MG63 (cell line): ENCODE measurements around the gene CADM4. TPM values are rescaled to one million over a fixed set of nuclear protein-coding genes. Genes with fewer than 3 reads are reported as not detected.
A peak's percentile ranks its signal among the peaks of the same experiment; 100 is the strongest.

Source experiments
- DNase-seq: peaks from one replicate; pipeline ENCODE4 v3.0.0-alpha.2; 2020
- H3K27me3 ChIP-seq: fragments of 250-450 bp; sonication (Bioruptor Pico); 2 replicates; pipeline ENCODE4 v1.5.1; 2020; ENCODE audit warnings: mild to moderate bottlenecking, moderate library complexity
- H3K36me3 ChIP-seq: fragments of 250-450 bp; sonication (Bioruptor Pico); 2 replicates; pipeline ENCODE4 v1.5.1; 2020; ENCODE audit warnings: mild to moderate bottlenecking, moderate library complexity
- H3K4me3 ChIP-seq: fragments of 250-450 bp; sonication (Bioruptor Pico); 2 replicates; pipeline ENCODE4 v1.5.1; 2020; ENCODE audit warnings: mild to moderate bottlenecking, moderate library complexity
- H3K9me3 ChIP-seq: fragments of 250-450 bp; sonication (Bioruptor Pico); 2 replicates; pipeline ENCODE4 v1.5.1; 2020; ENCODE audit warnings: mild to moderate bottlenecking, moderate library complexity
- total RNA-seq: library from RNA; depleted of rRNA; stranded (reverse); fragments of >200 nt; shearing (Covaris generic); gene quantifications from 2 replicates; pipeline ENCODE4 v1.2.3, GENCODE V29; 2014; ENCODE audit warnings: low replicate concordance

Gene CADM4
- total RNA-seq, 1 experiment from 2014 or later: 3.0 TPM

DNA sequence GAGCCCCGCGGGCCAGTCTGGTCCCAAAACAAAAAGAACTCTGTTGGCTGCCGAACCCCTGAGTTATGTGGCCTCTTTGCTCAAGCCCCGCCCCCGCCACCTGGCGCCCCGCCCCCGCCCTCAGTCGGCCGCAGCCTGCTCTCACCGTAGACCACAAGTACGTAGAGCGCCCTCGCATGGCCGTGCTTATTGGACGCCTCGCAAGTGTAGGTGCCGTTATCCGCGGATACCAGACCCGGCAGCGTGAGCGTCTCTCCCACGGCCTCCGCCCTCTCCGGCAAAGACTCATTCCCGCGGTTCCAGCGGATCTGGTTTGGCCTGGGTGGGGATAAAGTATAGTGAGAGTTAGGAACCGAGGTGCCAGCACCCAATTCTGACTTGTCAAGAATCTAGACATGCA is 14.7 kb downstream of the CADM4 start:
- peak; percentile 43 for DNase-seq
- no peaks in the 10 kb centered on the region; the same call in 1 of the 2 replicates for H3K27me3 ChIP-seq
- no peaks in the 10 kb centered on the region for H3K9me3 ChIP-seq
- H3K4me3 ChIP-seq: no peak overlapping the region
- H3K36me3 ChIP-seq: no peaks in the 10 kb centered on the region

DNA sequence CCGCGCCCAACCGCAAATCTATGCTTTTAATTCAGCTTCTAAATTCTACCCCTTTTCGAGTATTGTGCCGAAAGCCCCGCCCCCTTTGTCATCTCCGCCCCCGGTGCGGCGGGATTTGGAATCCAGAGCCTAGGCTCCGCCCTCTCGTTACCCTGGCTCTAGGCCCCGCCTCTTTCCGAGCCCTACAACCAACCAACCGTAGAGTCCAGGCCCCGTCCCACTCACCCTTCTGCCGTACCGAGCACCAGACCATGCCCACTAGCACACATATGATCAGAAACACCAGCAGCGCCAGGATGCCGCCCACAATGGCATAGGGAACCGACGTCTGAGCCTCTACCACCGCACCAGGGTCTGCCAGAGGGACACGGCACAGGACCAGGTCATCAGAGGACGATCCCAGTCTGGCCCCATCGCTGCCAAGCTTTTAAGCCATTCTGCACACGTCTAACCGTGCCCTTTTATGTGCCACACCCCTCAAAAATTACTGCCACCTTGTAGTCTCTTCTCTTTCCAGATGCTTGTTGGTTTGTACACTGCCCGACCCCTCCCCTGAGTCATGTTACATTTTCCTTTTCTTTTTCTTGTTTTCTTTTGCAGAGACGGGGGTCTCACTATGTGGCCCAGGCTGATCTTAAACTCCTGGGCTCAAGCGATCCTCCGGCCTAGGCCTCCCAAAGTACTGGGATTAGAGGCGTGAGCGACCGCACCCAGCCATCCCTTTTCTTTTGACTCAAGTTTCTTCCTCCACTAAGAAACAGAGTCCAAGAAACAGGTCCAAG is 15.6 kb downstream of the CADM4 start:
- Histone ChIP-seq H3K27me3 (no peaks in the 10 kb centered on the region; the same call in 1 of the 2 replicates), H3K9me3 (no peaks in the 10 kb centered on the region), H3K36me3 (no peaks in the 10 kb centered on the region), H3K4me3 (no peak overlapping the region)
- peak; percentile 40 for DNase-seq

DNA sequence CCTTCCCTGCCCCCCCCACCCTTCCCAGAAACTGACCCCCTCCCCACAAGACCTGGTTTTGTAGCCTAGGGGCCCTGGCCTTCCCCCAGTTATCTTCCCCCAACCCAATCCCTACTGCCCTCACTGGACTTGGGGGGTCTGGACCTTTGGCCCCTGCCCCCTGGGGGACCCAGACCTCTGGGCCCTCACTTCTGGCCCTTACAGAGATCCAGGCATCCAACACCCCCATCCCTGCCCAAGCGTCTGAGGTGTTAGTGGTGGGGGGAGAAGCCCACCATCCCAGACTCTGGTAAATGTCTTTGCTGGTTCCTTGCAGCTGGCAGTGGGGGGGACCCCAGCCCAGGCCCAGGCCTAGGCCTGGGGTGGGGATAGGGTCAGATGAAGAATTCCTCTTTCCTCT is 16.7 kb downstream of the CADM4 start:
- H3K4me3 ChIP-seq: no peak overlapping the region
- H3K36me3 ChIP-seq: no peaks in the 10 kb centered on the region
- H3K27me3 ChIP-seq: no peaks in the 10 kb centered on the region; the same call in 1 of the 2 replicates
- DNase-seq: no peak
- H3K9me3 ChIP-seq: no peaks in the 10 kb centered on the region

DNA sequence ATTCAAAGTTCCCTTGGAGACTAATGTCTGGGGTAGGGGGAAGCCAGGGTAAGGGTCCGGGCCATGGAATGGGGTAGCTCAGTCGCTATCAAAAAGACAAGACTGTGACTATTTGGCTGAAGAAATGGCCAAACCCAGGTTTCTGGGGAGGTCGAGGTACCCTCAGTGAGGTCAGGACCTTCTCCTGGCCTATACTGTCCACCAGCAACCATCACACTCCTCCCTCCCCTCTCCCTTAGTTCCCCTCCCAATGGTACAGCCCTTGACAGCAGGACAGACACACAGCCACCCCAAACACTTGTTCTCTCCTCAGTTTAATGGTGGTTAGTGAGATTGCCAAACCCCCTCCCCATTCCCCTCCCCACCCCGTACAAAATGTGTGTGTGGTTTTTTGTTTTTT is 17.6 kb downstream of the CADM4 start:
- Histone ChIP-seq H3K27me3 (no peaks in the 10 kb centered on the region; the same call in 1 of the 2 replicates), H3K9me3 (no peaks in the 10 kb centered on the region), H3K36me3 (no peaks in the 10 kb centered on the region), H3K4me3 (no peak overlapping the region)
- no peak for DNase-seq

DNA sequence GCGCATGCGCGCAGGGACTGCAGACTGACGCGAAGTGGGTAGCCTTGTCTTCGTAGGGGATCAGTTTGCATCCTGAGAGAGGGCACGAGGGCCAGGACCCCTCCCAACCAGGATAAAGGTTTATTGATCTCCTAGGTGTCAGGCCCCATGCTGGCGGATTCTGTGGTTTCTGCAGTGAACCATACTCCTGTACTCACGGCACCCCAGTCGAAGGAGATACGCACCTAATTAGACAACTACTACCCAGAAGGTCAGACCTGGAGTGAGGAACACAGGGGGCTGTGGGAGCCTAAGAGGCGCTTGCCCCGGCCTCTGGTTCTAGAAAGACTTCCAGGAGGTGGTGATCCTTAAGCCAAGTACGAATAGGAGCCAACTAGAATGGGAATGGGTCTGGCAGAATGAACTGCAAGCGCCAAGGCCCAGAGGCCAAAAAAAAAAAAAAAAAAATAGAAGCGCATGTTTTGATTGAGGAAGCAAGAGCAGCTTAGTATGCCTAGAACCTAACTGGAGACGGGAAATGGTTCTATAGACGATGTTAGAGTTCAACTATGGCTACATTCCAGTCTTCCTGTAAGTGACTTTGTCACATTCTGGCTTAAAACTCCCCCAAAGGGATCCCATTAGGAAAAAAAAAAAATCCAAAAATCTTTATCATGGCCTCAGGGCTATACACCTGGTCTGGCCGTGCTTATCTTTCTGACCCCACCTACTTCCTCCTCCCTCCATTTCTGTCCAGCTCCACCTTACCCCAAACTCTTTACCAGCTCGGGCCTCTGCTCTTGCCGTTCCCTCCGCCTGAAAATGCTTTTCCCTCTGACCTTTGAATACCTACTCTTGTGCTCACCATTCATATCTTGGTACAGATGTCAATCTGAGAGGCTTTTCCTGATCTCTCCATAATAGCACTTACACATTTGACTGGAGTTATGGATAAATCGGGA is 19.3 kb downstream of the CADM4 start:
- Histone ChIP-seq H3K36me3 (no peaks in the 10 kb centered on the region), H3K4me3 (peak overlapping the region; percentile 72), H3K27me3 (no peaks in the 10 kb centered on the region), H3K9me3 (no peaks in the 10 kb centered on the region)
- no peak for DNase-seq

DNA sequence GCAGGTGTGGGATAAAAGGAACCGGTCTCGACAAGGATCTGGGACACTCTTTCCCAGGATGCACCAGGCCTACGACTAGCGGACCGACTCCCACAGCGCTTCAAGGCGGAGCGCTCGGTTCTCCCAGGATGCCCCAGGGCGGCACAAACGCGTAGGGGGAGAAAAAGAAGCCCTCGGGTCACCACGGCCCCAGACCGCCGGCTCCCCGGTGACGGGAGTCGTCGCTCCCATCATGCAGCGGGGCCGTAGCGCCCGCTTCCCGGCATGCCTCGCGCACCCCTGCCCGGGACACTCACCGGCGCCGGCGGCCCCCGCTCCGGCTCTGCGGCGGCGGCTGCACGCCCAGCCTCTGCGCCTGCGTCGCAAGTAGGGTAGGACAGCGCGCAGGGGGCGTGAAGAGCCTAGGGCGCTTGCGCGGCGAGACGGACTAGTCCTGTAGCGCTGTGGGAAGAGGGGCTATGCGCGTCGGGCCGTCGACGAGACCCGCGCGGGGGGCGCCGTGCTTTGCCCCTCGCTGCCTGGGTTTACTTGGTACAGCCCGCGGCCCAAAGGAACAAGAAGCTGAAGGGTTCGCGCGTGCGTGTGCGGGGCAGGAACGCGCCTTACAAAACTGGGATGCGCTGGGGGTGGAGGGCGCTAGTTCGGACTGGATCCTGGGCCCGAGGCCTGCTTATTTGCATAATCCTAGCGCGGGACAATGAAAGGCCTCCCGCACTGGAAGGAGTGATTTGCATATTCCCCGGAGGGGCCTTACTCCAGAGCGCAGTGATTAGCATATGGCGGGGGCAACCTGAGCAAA is 20.2 kb downstream of the CADM4 start, which contains the start of gene ZNF428:
Gene ZNF428, minus strand, starts transcription at position 368 of the 799 bp plus-strand sequence. CDS start 5,325 bp downstream, outside the sequence.
- Histone ChIP-seq H3K27me3 (no peaks in the 10 kb centered on the region), H3K4me3 (peak within 1 kb of the TSS; percentile 72), H3K36me3 (no peaks in the 10 kb centered on the region; the same call in 1 of the 2 replicates), H3K9me3 (no peaks in the 10 kb centered on the region)
- peak; percentile 90 for DNase-seq

DNA sequence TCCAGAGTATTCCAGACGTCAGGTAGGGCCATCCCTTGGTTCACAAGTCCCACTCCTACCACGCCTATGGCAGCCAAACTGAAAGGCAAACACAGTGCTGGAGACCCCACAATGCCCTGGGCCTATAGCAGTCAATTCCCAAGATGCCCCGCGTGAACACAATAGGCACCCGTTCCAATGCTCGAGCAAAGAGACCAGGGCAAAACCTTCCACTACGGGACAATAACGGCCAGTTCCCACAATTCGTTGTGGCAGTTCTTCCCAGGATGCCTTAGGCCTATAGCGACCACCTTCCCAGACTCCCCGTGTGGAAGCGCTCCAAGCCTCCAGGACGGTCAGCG is 20.8 kb downstream of the CADM4 start:
- H3K4me3 ChIP-seq: peak overlapping the region; percentile 72
- peak; percentile 50 for DNase-seq
- H3K9me3 ChIP-seq: no peaks in the 10 kb centered on the region

DNA sequence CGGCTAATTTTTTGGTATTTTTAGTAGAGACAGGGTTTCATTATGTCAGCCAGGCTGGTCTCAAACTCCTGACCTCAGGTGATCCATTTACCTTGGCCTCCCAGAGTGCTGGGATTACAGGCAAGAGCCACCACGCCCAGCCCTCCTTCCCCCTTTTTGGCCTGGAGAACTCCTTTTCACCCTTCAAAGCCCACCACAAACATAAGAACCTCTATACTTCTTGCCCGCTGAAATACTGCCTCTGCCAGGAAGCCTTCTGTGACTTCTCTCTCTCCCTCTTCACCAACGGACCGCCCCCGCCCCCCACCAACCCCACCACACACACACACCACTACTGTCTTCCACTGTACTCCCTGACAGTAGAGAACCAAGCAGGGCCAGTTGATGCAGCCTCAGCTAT is 22.7 kb downstream of the CADM4 start:
- DNase-seq: no peak
- H3K36me3 ChIP-seq: peaks cover 18% of the 10 kb centered on the region
- no peaks in the 10 kb centered on the region for H3K9me3 ChIP-seq

More for the DNA sequence above, 20.8 kb downstream of the CADM4 start:
- Histone ChIP-seq H3K36me3 (peaks cover 3% of the 10 kb centered on the region; the same call in 1 of the 2 replicates), H3K27me3 (no peaks in the 10 kb centered on the region)

DNA sequence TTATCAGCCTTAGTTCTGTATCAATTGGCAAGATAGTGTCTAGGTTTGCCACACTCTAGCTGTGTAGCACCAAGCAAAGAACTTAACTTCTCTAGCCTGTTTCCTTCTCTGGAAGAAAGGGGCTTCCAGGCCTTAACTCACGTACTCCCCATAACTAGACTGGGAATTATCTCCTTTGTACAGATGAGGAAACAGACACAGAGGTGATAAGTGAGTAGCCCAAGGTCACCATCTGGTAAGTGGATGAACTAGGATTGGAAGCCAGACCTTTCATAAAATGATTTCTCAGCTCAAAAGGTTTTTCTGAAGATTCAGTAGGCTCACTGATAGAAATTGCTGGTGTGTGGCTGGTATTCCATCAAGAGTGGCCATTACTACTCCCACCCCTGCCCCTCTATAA is 23.3 kb downstream of the CADM4 start:
- Histone ChIP-seq H3K9me3 (no peaks in the 10 kb centered on the region), H3K36me3 (peaks cover 23% of the 10 kb centered on the region), H3K4me3 (no peak overlapping the region), H3K27me3 (no peaks in the 10 kb centered on the region)
- no peak for DNase-seq

More for the DNA sequence above, 22.7 kb downstream of the CADM4 start:
- Histone ChIP-seq H3K27me3 (no peaks in the 10 kb centered on the region), H3K4me3 (no peak overlapping the region)

DNA sequence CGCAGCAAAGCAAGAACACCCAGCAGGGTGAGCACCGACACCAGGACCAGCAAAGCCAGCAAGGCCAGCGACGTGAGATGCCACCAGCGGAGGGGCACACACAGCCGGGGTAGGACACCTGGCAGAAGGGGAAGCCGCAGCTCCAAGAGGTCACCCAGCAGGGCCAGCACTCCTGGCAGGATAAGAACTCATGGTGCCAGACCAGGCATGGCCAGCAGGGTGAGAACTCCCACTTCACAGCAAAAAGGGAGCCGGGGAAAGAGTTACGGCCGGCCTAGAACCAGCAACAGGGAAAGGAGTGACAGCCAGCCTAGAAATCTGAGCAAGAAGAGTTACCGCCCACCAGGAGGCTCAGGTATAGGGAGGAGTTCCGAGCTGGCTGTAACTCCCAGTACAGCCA is 27.3 kb downstream of the CADM4 start:
- no peak for DNase-seq
- H3K4me3 ChIP-seq: no peak overlapping the region
- no peaks in the 10 kb centered on the region for H3K27me3 ChIP-seq
- no peaks in the 10 kb centered on the region for H3K9me3 ChIP-seq
- H3K36me3 ChIP-seq: peaks cover 31% of the 10 kb centered on the region

DNA sequence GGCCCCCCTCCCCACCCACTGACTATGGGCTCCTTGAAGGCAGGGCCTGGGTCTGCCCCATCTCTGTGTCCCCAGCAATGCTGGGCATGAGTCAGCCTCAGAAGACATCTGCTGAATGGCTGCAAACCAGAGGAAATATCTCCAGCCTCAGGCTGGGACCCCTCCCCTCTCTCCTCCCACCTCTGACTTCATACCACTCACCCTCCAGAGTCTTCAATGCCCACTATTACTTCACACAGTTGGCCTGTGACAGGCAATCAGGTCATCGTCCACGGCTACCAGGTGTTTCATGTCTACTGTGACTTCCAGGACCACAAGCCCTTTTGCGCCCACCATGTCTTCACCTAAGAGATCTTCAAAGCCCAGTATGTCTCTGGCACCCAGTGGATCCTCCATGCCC is 27.9 kb downstream of the CADM4 start, which contains the start of gene SRRM5:
Gene SRRM5, plus strand, starts transcription at position 301 of the 400 bp plus-strand sequence. Its CDS starts 34 bp downstream, at position 335.
- no peak within 1 kb of the TSS for H3K4me3 ChIP-seq
- no peak for DNase-seq
- no peaks in the 10 kb centered on the region for H3K9me3 ChIP-seq
- no peaks in the 10 kb centered on the region for H3K27me3 ChIP-seq
- peaks cover 31% of the 10 kb centered on the region for H3K36me3 ChIP-seq

DNA sequence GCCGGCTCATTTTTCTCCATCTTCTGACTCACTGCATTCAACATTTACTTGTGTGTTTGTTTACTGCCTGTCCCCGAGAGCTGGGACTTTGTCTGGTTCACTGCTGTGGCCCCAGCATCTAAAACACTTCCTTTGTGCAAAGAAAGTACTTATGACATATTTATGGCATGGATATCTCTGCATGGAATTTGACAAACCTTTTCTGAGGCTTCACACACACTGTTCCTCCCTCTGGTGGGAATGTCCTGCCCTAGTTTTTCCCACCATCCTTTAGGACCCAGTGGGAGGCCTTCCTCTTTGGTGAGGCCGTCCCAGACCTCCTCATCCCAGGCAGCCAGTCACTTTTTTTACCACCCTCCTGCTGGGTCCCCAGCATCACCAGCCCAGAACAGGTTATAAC is 29.2 kb downstream of the CADM4 start:
- Histone ChIP-seq H3K36me3 (peaks cover 31% of the 10 kb centered on the region), H3K9me3 (no peaks in the 10 kb centered on the region), H3K27me3 (no peaks in the 10 kb centered on the region), H3K4me3 (no peak overlapping the region)
- DNase-seq: no peak

DNA sequence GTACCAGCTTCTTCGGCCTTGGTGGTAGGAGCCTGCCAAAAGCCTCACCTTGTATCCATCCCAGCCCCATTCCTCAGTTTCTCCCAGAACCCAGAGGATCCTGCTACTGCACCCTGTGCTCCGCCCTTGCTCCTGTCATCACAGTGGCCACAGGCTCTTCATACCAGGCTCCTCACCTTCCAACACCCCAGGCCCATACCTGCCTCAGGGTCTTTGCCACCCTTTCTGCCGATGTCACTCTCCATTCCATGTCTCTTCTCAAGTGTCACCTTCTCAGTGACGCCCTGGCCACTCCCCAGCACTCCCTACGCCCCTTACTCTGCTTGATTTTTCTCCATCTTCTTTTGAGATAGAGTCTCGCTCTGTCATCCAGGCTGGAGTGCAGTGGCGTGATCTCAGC is 29.8 kb downstream of the CADM4 start:
- H3K36me3 ChIP-seq: peaks cover 31% of the 10 kb centered on the region
- H3K4me3 ChIP-seq: no peak overlapping the region
- no peaks in the 10 kb centered on the region for H3K27me3 ChIP-seq
- H3K9me3 ChIP-seq: no peaks in the 10 kb centered on the region
- DNase-seq: no peak

DNA sequence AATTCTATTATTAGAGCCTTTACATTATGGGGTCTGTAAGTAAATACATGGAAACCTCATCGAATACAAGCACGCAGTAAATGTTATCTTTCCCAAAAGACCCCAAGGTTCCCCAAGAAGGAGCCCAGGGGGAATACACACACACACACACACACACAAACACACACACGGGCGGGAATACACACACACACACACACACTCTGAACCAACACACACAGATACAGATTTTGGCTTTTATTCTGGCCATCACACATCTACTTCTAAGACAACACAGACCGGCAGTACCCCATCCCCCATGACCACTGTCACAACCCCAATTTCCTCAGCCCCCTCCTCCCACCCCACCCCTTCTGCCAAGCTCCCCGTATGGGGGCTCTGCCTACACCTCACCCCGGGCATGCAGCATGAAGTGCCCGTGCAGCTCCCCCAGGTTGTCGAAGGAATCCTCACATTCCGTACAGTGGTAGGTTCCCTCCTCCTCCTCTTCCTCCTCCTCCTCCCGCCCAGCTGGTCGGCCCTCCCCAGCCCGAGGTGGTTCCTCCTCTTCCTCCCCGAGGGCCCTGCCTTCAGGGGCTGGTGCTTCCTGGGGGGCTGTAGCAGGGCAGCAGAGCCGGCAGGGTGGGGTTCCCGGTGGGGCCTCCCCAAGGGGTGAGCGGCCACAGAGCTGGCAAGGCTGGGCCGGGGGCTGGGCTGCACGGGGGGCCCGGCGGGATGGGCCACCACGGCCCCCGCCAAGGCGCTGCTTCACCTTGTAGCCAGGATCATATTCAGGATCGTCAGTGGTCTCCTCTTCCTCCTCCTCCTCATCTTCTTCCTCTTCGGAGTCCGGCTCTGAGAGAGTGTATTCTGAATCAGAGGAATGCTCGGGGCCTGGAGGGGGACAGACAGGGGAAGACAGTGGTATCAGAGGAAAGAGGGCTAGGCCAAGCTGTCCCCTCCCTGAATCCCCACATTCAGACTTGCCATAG is 32.1 kb downstream of the CADM4 start:
- DNase-seq: no peak
- H3K27me3 ChIP-seq: no peaks in the 10 kb centered on the region
- H3K36me3 ChIP-seq: peaks cover 22% of the 10 kb centered on the region
- H3K4me3 ChIP-seq: no peak overlapping the region
- no peaks in the 10 kb centered on the region for H3K9me3 ChIP-seq

DNA sequence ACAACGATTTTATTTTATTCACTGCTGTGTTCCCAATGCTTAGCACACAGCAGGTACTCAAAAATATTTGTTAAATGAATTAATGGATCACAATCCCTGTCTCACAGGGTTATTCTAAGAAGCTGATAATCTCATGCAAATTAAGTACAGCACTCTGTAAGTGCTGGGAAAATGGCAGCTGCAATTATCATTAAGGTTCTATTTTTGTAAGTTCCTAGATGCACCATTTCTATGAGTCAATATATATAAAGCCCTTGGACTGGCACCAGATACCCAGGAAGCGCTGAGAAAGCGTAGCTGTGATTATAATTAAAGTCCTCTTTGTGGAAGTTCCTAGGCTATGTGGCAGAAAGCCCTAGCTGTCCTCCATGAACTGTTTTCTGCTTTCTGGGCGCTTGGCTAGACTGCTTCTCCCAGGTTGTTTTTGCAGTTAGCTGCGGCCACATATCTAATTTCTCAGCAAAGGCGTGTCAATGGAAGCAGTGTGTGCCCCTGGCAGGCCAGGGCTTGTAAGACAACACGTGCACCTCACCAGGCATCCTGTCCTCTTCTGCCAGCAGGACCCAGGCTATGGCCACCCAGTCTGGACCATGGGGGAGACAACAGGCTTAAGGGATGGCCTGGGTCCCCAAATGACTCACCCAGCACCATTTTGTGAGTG is 33.0 kb downstream of the CADM4 start:
- H3K9me3 ChIP-seq: no peaks in the 10 kb centered on the region
- H3K4me3 ChIP-seq: no peak overlapping the region
- no peaks in the 10 kb centered on the region for H3K27me3 ChIP-seq
- H3K36me3 ChIP-seq: peaks cover 19% of the 10 kb centered on the region
- DNase-seq: no peak
